HepG2 (cell line): ENCODE measurements around the gene RAB35.

Experiments used
- ATF2 ChIP-seq: sonication (generic); formaldehyde crosslinking; IDR thresholded peaks from 2 replicates; pipeline ENCODE4 v1.4.0; 2020; ENCODE audit warnings: missing genetic modification reagents
- CTCF ChIP-seq: sonication (generic); formaldehyde crosslinking; IDR thresholded peaks from 2 replicates; pipeline ENCODE4 v1.5.0; 2020; ENCODE audit warnings: mild to moderate bottlenecking, missing genetic modification reagents, moderate library complexity
- ELF1 ChIP-seq: sonication (generic); formaldehyde crosslinking; IDR thresholded peaks from 2 replicates; pipeline ENCODE4 v1.4.0; 2020; ENCODE audit warnings: missing genetic modification reagents
- NFIC ChIP-seq: IDR thresholded peaks from 2 replicates; pipeline ENCODE4 v1.6.1; 2012; ENCODE audit warnings: mild to moderate bottlenecking, low read length, inconsistent platforms
- POLR2AphosphoS5 ChIP-seq: IDR thresholded peaks from 2 replicates; pipeline ENCODE4 v1.6.1; 2012; ENCODE audit warnings: low read depth, low read length
- XRCC5 ChIP-seq: fragments of 200-400 bp; formaldehyde crosslinking; optimal IDR thresholded peaks from 2 replicates; pipeline ENCODE3; 2017; ENCODE audit warnings: mild to moderate bottlenecking, low read length
- ZNF263 ChIP-seq: sonication (generic); formaldehyde crosslinking; IDR thresholded peaks from 2 replicates; pipeline ENCODE4 v1.4.0; 2020; ENCODE audit warnings: missing genetic modification reagents
- ZNF646 ChIP-seq: sonication (generic); formaldehyde crosslinking; IDR thresholded peaks from 2 replicates; pipeline ENCODE4 v1.9.0; 2021; ENCODE audit warnings: mild to moderate bottlenecking, missing genetic modification reagents
- ZNF703 ChIP-seq: sonication (generic); formaldehyde crosslinking; IDR thresholded peaks from 2 replicates; pipeline ENCODE4 v1.5.1; 2020; ENCODE audit warnings: missing genetic modification reagents, mild to moderate bottlenecking, moderate library complexity, borderline replicate concordance

GRCh38 chr12:120095331-120095730, 21.2 kb downstream of the RAB35 start:
- TF ChIP-seq ZNF646 (CRISPR knock-in tag) (no peak), ZNF263 (CRISPR knock-in tag) (no peak), ATF2 (CRISPR knock-in tag) (no peak), POLR2AphosphoS5 (no peak), ELF1 (no peak), XRCC5 (no peak), ZNF703 (CRISPR knock-in tag) (no peak), NFIC (no peak), CTCF (no peak)
